HEK293T (cell line): Measurements from ENCODE around the gene KLHDC10.
"Not testable (repeated sequence)": the region's sequence is repeated elsewhere in the genome, so short reads cannot be mapped to it uniquely, and the experiment has no call there.

Source experiments
- CTCF ChIA-PET: fragments of 350-600 bp; formaldehyde crosslinking; extraction: SDS; loops from one replicate; lab custom pipeline; 2021; ENCODE audit warnings: antibody characterized with exemption, inconsistent platforms; lab: Yijun Ruan, JAX
- POLR2A ChIA-PET: fragments of 350-600 bp; formaldehyde crosslinking; extraction: SDS; loops from one replicate; lab custom pipeline; 2020; ENCODE audit warnings: antibody characterized with exemption, inconsistent platforms; lab: Yijun Ruan, JAX
- DNase-seq: peaks from one replicate; pipeline ENCODE4 v3.0.0; 2012; ENCODE audit warnings: mixed read lengths; ENCODE audit errors: extremely low spot score
- ARNT ChIP-seq: fragments of 450-650 bp; IDR thresholded peaks from 2 replicates; pipeline ENCODE4 v1.6.1; 2017; ENCODE audit warnings: mild to moderate bottlenecking
- BHLHE40 ChIP-seq: fragments of 450-650 bp; IDR thresholded peaks from 2 replicates; pipeline ENCODE4 v1.6.1; 2016; ENCODE audit warnings: mild to moderate bottlenecking, moderate library complexity, borderline replicate concordance
- CTBP1 ChIP-seq: fragments of 450-650 bp; IDR thresholded peaks from 2 replicates; pipeline ENCODE4 v1.6.1; 2016; ENCODE audit warnings: borderline replicate concordance
- ELF4 ChIP-seq: fragments of 450-650 bp; IDR thresholded peaks from 2 replicates; pipeline ENCODE4 v1.6.1; 2017; ENCODE audit warnings: antibody characterized with exemption
- FOXA1 ChIP-seq: fragments of 450-650 bp; IDR thresholded peaks from 2 replicates; pipeline ENCODE4 v1.6.1; 2016; ENCODE audit warnings: mild to moderate bottlenecking
- FOXK2 ChIP-seq: fragments of 450-650 bp; IDR thresholded peaks from 2 replicates; pipeline ENCODE4 v1.6.1; 2016; ENCODE audit warnings: mild to moderate bottlenecking
- FOXM1 ChIP-seq: fragments of 450-650 bp; IDR thresholded peaks from 2 replicates; pipeline ENCODE4 v1.6.1; 2017; ENCODE audit warnings: mild to moderate bottlenecking, borderline replicate concordance
- HDGF ChIP-seq: fragments of 450-650 bp; IDR thresholded peaks from 2 replicates; pipeline ENCODE4 v1.6.1; 2017; ENCODE audit warnings: antibody characterized with exemption, borderline replicate concordance
- L3MBTL2 ChIP-seq: fragments of 450-650 bp; conservative IDR thresholded peaks from 2 replicates; pipeline ENCODE4 v1.6.1; 2016; ENCODE audit warnings: mild to moderate bottlenecking
- LEF1 ChIP-seq: fragments of 450-650 bp; IDR thresholded peaks from 2 replicates; pipeline ENCODE4 v1.6.1; 2017; ENCODE audit warnings: mild to moderate bottlenecking, borderline replicate concordance
- NFRKB ChIP-seq: fragments of 450-650 bp; IDR thresholded peaks from 2 replicates; pipeline ENCODE4 v1.6.1; 2016; ENCODE audit warnings: mild to moderate bottlenecking, moderate library complexity
- SP1 ChIP-seq: fragments of 450-650 bp; IDR thresholded peaks from 2 replicates; pipeline ENCODE4 v1.6.1; 2017
- SUZ12 ChIP-seq: fragments of 450-650 bp; IDR thresholded peaks from 2 replicates; pipeline ENCODE4 v1.6.1; 2016; ENCODE audit warnings: mild to moderate bottlenecking
- TARDBP ChIP-seq: fragments of 450-650 bp; IDR thresholded peaks from 2 replicates; pipeline ENCODE4 v1.6.1; 2016
- ZNF384 ChIP-seq: fragments of 450-650 bp; IDR thresholded peaks from 2 replicates; pipeline ENCODE4 v1.6.1; 2016
- TF ChIP-seq, protein P1 (sequence below): fragments of 450-650 bp; IDR thresholded peaks from 2 replicates; pipeline ENCODE4 v1.6.1; 2016

Gene KLHDC10

DNA sequence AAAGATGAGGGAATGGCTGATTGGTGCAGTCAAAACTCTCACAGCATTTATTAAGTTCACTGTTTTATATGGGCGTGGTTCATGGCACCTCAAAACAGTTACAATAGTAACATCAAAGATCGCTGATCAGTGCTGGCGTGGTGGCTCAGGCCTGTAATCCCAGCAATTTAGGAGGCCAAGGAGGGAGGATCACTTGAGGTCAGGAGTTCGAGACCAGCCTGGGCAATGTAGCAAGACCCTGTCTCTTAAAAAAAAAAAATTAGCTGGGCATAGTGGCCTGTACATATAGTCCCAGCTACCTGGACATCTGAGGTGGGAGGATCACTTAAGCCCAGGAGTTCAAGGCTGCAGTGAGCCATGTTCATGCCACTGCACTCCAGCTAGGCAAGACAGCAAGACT, 48.5 kb downstream of the KLHDC10 start:
- ChIA-PET POLR2A (no interaction called here), CTCF (no interaction called here)
- no peak for TF ChIP-seq FOXA1
- TF ChIP-seq FOXK2: no peak
- TF ChIP-seq, protein P1, sequence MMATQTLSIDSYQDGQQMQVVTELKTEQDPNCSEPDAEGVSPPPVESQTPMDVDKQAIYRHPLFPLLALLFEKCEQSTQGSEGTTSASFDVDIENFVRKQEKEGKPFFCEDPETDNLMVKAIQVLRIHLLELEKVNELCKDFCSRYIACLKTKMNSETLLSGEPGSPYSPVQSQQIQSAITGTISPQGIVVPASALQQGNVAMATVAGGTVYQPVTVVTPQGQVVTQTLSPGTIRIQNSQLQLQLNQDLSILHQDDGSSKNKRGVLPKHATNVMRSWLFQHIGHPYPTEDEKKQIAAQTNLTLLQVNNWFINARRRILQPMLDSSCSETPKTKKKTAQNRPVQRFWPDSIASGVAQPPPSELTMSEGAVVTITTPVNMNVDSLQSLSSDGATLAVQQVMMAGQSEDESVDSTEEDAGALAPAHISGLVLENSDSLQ: no peak
- no peak for TF ChIP-seq SP1
- TF ChIP-seq L3MBTL2: no peak
- no peak for TF ChIP-seq FOXM1
- no peak for DNase-seq

DNA sequence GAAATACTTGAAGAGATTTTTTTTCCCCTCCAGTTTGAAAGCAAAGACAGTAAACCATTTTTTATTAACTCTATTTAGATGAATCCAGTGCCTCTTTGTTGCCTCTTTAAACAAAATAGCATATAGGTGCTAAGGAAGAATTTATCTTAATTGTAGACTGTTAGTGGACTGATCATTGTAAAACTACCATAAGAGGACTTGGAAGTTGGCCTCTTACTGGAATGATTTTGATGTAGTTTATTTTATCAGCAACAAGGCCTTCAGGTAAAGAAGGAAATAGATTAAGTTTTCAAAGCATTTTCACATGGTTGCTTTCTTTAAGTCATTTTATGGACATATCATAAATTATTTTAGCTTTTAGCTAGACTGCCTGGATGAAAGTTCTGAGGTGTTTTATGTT, 53.2 kb downstream of the KLHDC10 start:
- TF ChIP-seq ARNT (no peak), TARDBP (no peak), FOXK2 (no peak), CTBP1 (no peak), SP1 (no peak), BHLHE40 (no peak), ELF4 (no peak), HDGF (no peak), LEF1 (no peak), L3MBTL2 (no peak), NFRKB (no peak), ZNF384 (no peak), FOXM1 (no peak), SUZ12 (no peak), FOXA1 (no peak)
- TF ChIP-seq, protein P1: no peak

GRCh38 chr7:130124711-130125110, 54.4 kb downstream of the KLHDC10 start:
- CTCF ChIA-PET: no interaction called here
- DNase-seq: no peak
- TF ChIP-seq FOXA1: no peak
- TF ChIP-seq L3MBTL2: no peak
- no peak for TF ChIP-seq FOXM1
- POLR2A ChIA-PET: no interaction called here

More for the DNA sequence above, 53.2 kb downstream of the KLHDC10 start:
- no peak for DNase-seq
- ChIA-PET CTCF (no interaction called here), POLR2A (no interaction called here)

- DNase-seq, POLR2A ChIA-PET, CTCF ChIA-PET: not testable (repeated sequence)
These were observed 56.5 kb downstream of the KLHDC10 start for GRCh38 chr7:130126840-130127239.

- TF ChIP-seq SP1 (no peak), FOXM1 (no peak), LEF1 (no peak), ZNF384 (no peak), CTBP1 (no peak), SUZ12 (no peak), FOXA1 (no peak), NFRKB (no peak)
- TF ChIP-seq, protein P1: no peak
- POLR2A ChIA-PET: no interaction called here
- CTCF ChIA-PET: no interaction called here
- no peak for DNase-seq
These were observed 57.1 kb downstream of the KLHDC10 start for GRCh38 chr7:130127404-130127803.

DNA sequence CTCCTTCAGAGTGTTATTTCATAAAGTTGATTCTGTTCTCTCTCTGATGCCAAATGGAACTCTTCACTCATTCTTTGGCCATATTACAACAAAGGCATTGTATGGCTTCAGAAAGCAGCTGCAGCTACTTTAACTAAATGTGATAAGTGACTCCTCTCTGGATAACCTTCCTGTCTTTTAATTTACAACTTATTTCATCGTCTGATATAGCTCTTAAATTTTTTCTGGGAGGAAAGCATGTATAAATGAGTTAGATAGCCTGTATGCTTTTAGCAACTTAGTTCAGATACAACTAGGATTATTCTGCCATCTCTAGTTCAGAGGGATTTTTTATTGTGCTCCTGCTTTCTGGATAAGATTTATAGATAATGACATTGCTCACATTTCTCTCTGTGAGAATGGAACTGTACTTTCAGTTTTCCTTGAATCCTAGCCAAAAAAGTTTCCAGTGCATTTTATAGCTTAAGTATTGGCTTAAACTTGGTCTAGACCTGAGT, 57.5 kb downstream of the KLHDC10 start:
- ChIA-PET POLR2A (no interaction called here), CTCF (interaction anchor here (0.5 kb wide), 1 partner anchor 34 kb away, joined by 7 read pairs; no protein-coding TSS in a partner anchor)
- no peak for TF ChIP-seq FOXK2
- TF ChIP-seq FOXM1: no peak
- TF ChIP-seq TARDBP: no peak
- TF ChIP-seq BHLHE40: no peak
- TF ChIP-seq CTBP1: no peak
- no peak for TF ChIP-seq ELF4
- DNase-seq: no peak

DNA sequence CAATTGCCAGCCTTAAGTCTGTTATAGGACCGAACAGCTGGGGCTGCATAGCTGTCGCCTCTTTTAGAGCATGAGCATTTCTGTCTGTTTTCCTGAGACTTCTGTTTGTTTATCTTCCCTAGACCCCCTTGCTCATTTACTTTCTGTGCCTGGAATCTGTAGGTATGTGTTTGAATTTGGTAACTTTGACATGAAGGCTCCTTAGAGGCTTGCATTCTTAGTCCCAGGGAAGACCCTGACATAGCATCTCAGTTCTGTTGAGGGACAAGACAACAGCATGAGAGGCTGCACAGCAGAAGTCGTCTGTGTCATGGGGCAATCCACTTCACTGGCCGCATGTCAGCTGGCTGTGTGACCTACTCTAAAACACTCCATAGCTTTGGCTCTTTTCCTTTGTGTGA, 58.7 kb downstream of the KLHDC10 start:
- TF ChIP-seq FOXK2 (no peak), HDGF (no peak), TARDBP (no peak), LEF1 (no peak), BHLHE40 (no peak), ELF4 (no peak), NFRKB (no peak), L3MBTL2 (no peak), FOXA1 (no peak), FOXM1 (no peak), ZNF384 (no peak), SUZ12 (no peak)
- TF ChIP-seq, protein P1: no peak
- ChIA-PET POLR2A (no interaction called here), CTCF (no interaction called here)
- no peak for DNase-seq
